K562 (cell line): ENCODE data around the gene BLTP3A.

Experiments used
- BRCA1 ChIP-seq, 2 experiments: fragments of 450-650 bp in 1 of 2; sonication (generic) in 1 of 2; formaldehyde crosslinking in 1 of 2; IDR thresholded peaks; 2 replicates each; pipeline versions ENCODE4 v1.5.0 to v1.6.1; 2017 to 2020; ENCODE audit warnings: mild to moderate bottlenecking in 1 of 2, missing genetic modification reagents in 1 of 2
- CTCF ChIP-seq, 3 experiments: IDR thresholded peaks in 2 of 3; conservative IDR thresholded peaks in 1 of 3; 2 replicates each; pipeline ENCODE4 v1.5.1; 2011 to 2012; ENCODE audit warnings: low read length in 3 of 3, mild to moderate bottlenecking in 3 of 3, control low read depth in 2 of 3, improper control_type of control experiment in 1 of 3, inconsistent platforms in 1 of 3, low read depth in 1 of 3, mixed read lengths in 1 of 3, moderate library complexity in 1 of 3; ENCODE audit not compliant: insufficient read depth in 2 of 3
- ETV6 ChIP-seq, 3 experiments: fragments of 150-350 bp in 1 of 3; sonication (generic) in 1 of 3; formaldehyde crosslinking in 1 of 3; IDR thresholded peaks; 2 replicates each; pipeline versions ENCODE4 v1.6.1 to v1.8.0; 2014 to 2022; ENCODE audit warnings: borderline replicate concordance in 2 of 3, low read depth in 2 of 3, antibody characterized with exemption in 1 of 3, low read length in 1 of 3, mild to moderate bottlenecking in 1 of 3, missing genetic modification reagents in 1 of 3
- MLX ChIP-seq, 2 experiments: fragments of 450-650 bp in 1 of 2; sonication (generic) in 1 of 2; formaldehyde crosslinking; conservative IDR thresholded peaks; 2 replicates each; pipeline versions ENCODE4 v1.4.0 to v1.8.1; 2020 to 2022; ENCODE audit warnings: mild to moderate bottlenecking in 1 of 2, missing genetic modification reagents in 1 of 2
- PHB2 ChIP-seq: fragments of 450-650 bp; IDR thresholded peaks from 2 replicates; pipeline ENCODE4 v1.6.1; 2017; ENCODE audit warnings: low read depth
- PHF8 ChIP-seq: fragments of 200-600 bp; sonication (generic); IDR thresholded peaks from 2 replicates; pipeline ENCODE4 v1.6.1; 2012; ENCODE audit warnings: mixed run types, mild to moderate bottlenecking, inconsistent platforms, low read length, moderate library complexity, borderline replicate concordance
- SRSF1 ChIP-seq: fragments of 200-400 bp; formaldehyde crosslinking; IDR thresholded peaks from 2 replicates; pipeline ENCODE4 v1.6.1; 2017; ENCODE audit warnings: mild to moderate bottlenecking, low read depth, low read length, moderate library complexity
- TAF1 ChIP-seq: IDR thresholded peaks from 2 replicates; pipeline ENCODE4 v1.6.1; 2011; ENCODE audit warnings: mild to moderate bottlenecking, low read length, moderate library complexity; ENCODE audit not compliant: insufficient read depth, control insufficient read depth, severe bottlenecking; ENCODE audit errors: extremely low read depth
- ZFP91 ChIP-seq: sonication (generic); formaldehyde crosslinking; IDR thresholded peaks from 2 replicates; pipeline ENCODE4 v1.8.0; 2022; ENCODE audit warnings: mild to moderate bottlenecking, missing genetic modification reagents
- ZKSCAN1 ChIP-seq: fragments of 150-350 bp; IDR thresholded peaks from 2 replicates; pipeline ENCODE4 v1.6.1; 2016; ENCODE audit warnings: low read depth, low read length
- ZNF318 ChIP-seq, 2 experiments: fragments of 450-650 bp; IDR thresholded peaks; 2 replicates each; pipeline ENCODE4 v1.6.1; 2016; ENCODE audit warnings: mild to moderate bottlenecking in 2 of 2, borderline replicate concordance in 1 of 2, low read depth in 1 of 2, moderate library complexity in 1 of 2

DNA sequence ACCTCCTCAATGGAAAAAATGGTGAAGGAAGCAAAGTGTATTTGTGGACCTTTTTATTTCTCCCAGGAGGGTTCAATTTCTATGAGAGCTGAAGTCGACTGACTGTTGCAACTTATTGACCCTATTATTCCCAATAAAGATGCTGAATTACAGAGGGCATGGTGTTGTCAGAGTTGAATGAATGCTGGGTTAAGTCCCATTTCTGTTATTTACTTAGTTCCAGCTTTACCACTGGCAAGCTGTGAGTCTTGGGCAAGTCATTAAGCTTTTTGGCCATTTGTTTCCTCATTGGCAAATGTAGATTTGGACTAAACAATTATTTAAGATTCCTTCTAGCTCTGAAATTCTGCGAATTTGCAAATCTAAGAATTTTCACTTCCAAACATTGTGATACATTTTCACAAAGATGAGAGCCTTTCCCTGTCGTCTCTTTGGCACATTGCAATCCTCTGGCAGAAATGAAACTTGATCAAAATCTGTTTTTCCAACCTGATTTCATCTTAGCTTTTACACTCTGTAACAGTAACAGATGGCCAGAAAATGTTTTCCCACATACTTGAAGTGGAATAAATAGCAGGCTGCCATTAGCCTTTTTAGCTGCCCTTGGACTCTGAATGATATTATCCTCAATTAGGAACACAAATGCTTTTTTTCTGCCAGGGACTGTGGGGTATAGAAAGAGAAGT is 21.3 kb downstream of the BLTP3A start:
- TF ChIP-seq ETV6 (IDR thresholded peaks at IDR 0.05; ENCODE audit: borderline replicate concordance in 1 of 2, low read depth in 2 of 2, low read length in 1 of 2) (no peak), ETV6 (CRISPR knock-in tag; IDR thresholded peaks at IDR 0.05; ENCODE audit: borderline replicate concordance) (no peak), ZFP91 (CRISPR knock-in tag) (no peak), PHF8 (no peak), CTCF (IDR thresholded peaks at IDR 0.05 in 2 of 3, conservative IDR thresholded peaks at IDR 0.05 in 1 of 3; ENCODE audit: insufficient read depth in 2 of 3, low read depth in 1 of 3, low read length in 3 of 3) (no peak), BRCA1 (IDR thresholded peaks at IDR 0.05) (no peak), BRCA1 (CRISPR knock-in tag; IDR thresholded peaks at IDR 0.05) (no peak), PHB2 (no peak), SRSF1 (no peak), TAF1 (no peak), ZKSCAN1 (no peak), ZNF318 (IDR thresholded peaks at IDR 0.05; ENCODE audit: borderline replicate concordance in 1 of 2, low read depth in 1 of 2) (no peak), MLX (CRISPR knock-in tag; conservative IDR thresholded peaks at IDR 0.05) (no peak)
